Hepatocyte (in vitro differentiated cells): ENCODE measurements around the gene C10orf105. TPM values are rescaled to one million over a fixed set of nuclear protein-coding genes. Genes with fewer than 3 reads are reported as not detected.

Experiments used
- DNase-seq: peaks from one replicate; pipeline ENCODE4 v3.0.0-alpha.2; 2016; ENCODE audit warnings: low spot score
- H2AFZ ChIP-seq: fragments of 200-600 bp; sonication (generic); 2 replicates; pipeline ENCODE4 v1.6.0; 2016; ENCODE audit warnings: antibody characterized with exemption, mild to moderate bottlenecking
- H3K27ac ChIP-seq: fragments of 200-600 bp; sonication (generic); 2 replicates; pipeline ENCODE4 v1.5.1; 2016; ENCODE audit warnings: mild to moderate bottlenecking
- H3K27me3 ChIP-seq: fragments of 200-600 bp; sonication (generic); 2 replicates; pipeline ENCODE4 v1.6.1; 2016
- H3K36me3 ChIP-seq: fragments of 200-600 bp; sonication (generic); replicated peaks from 2 replicates; pipeline ENCODE4 v1.5.1; 2016; ENCODE audit warnings: low read depth; ENCODE audit not compliant: insufficient read depth
- H3K4me1 ChIP-seq: fragments of 200-600 bp; sonication (generic); 2 replicates; pipeline ENCODE4 v1.5.1; 2016; ENCODE audit warnings: mild to moderate bottlenecking, moderate library complexity; ENCODE audit not compliant: insufficient read depth
- H3K4me2 ChIP-seq: fragments of 200-600 bp; sonication (generic); 2 replicates; pipeline ENCODE4 v1.6.0; 2016
- H3K4me3 ChIP-seq: fragments of 200-600 bp; sonication (generic); 2 replicates; pipeline ENCODE4 v1.5.1; 2016; ENCODE audit warnings: mild to moderate bottlenecking
- H3K79me2 ChIP-seq: fragments of 200-600 bp; sonication (generic); 2 replicates; pipeline ENCODE4 v1.6.0; 2017; ENCODE audit warnings: mild to moderate bottlenecking
- H3K9me2 ChIP-seq: fragments of 200-600 bp; sonication (generic); replicated peaks from 2 replicates; pipeline ENCODE4 v1.6.0; 2017; ENCODE audit warnings: mild to moderate bottlenecking; ENCODE audit not compliant: insufficient read depth
- H3K9me3 ChIP-seq: fragments of 200-600 bp; sonication (generic); 2 replicates; pipeline ENCODE4 v1.5.1; 2016; ENCODE audit warnings: low read depth, mild to moderate bottlenecking
- H4K20me1 ChIP-seq: fragments of 200-600 bp; sonication (generic); 2 replicates; pipeline ENCODE4 v1.6.0; 2016; ENCODE audit warnings: mild to moderate bottlenecking; ENCODE audit not compliant: insufficient read depth, poor library complexity, severe bottlenecking
- EZH2 ChIP-seq: fragments of 200-600 bp; sonication (generic); IDR thresholded peaks from 2 replicates; pipeline ENCODE4 v1.6.1; 2016; ENCODE audit warnings: antibody characterized with exemption, mild to moderate bottlenecking, borderline replicate concordance
- EZH2phosphoT487 ChIP-seq: fragments of 200-600 bp; sonication (generic); IDR thresholded peaks from one replicate; pipeline ENCODE4 v1.6.1; 2018; ENCODE audit warnings: antibody characterized with exemption, mild to moderate bottlenecking, low read depth, moderate library complexity; ENCODE audit not compliant: unreplicated experiment, severe bottlenecking
- WGBS: methylation state at CpG from one replicate; pipeline ENCODE4 v1.1.6; 2016; ENCODE audit warnings: low lambda C conversion rate; ENCODE audit errors: missing lambda C conversion rate; 5-methylcytosine and 5-hydroxymethylcytosine counted together
- polyA plus RNA-seq: library from polyadenylated mRNA; unstranded; fragments of >200 nt; fragmentation: Nextera tagmentation; extraction: Ambion mirVana; gene quantifications from 2 replicates; pipeline ENCODE4 v1.2.1, GENCODE V29; 2016
- total RNA-seq: library from RNA; depleted of rRNA; stranded (reverse); fragments of >200 nt; gene quantifications from 2 replicates; pipeline ENCODE4 v1.2.3, GENCODE V29; 2014
- TF ChIP-seq, protein P1 (sequence below): fragments of 200-600 bp; sonication (generic); IDR thresholded peaks from 2 replicates; pipeline ENCODE4 v1.5.1; 2016; ENCODE audit warnings: antibody characterized with exemption, mild to moderate bottlenecking; ENCODE audit not compliant: poor library complexity

C10orf105 gene
- total and polyA plus RNA-seq, 2 experiments from 2014 or later = not detected

- Histone ChIP-seq H3K36me3 (no peaks in the 10 kb centered on the region), H3K79me2 (no peaks in the 10 kb centered on the region), H3K9me2 (no peaks in the 10 kb centered on the region), H3K27me3 (peaks cover 4% of the 10 kb centered on the region), H3K4me1 (no peaks in the 10 kb centered on the region), H3K4me3 (no peak overlapping the region), H3K27ac (no peak overlapping the region), H3K4me2 (no peak overlapping the region), H3K9me3 (no peaks in the 10 kb centered on the region), H2AFZ (no peak overlapping the region), H4K20me1 (no peaks in the 10 kb centered on the region)
- TF ChIP-seq EZH2phosphoT487 (no peak), EZH2 (no peak)
- TF ChIP-seq, protein P1, sequence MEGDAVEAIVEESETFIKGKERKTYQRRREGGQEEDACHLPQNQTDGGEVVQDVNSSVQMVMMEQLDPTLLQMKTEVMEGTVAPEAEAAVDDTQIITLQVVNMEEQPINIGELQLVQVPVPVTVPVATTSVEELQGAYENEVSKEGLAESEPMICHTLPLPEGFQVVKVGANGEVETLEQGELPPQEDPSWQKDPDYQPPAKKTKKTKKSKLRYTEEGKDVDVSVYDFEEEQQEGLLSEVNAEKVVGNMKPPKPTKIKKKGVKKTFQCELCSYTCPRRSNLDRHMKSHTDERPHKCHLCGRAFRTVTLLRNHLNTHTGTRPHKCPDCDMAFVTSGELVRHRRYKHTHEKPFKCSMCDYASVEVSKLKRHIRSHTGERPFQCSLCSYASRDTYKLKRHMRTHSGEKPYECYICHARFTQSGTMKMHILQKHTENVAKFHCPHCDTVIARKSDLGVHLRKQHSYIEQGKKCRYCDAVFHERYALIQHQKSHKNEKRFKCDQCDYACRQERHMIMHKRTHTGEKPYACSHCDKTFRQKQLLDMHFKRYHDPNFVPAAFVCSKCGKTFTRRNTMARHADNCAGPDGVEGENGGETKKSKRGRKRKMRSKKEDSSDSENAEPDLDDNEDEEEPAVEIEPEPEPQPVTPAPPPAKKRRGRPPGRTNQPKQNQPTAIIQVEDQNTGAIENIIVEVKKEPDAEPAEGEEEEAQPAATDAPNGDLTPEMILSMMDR = no peak
- 90% methylated on average over 5 of the region's 5 CpGs for WGBS
- no peak for DNase-seq
Observed at GRCh38 chr10:71681977-71682376, 37.6 kb downstream of the C10orf105 start.

GRCh38 chr10:71679425-71679824, 40.2 kb downstream of the C10orf105 start:
- peaks cover 4% of the 10 kb centered on the region for H3K27me3 ChIP-seq
- H3K4me1 ChIP-seq = no peaks in the 10 kb centered on the region
- no peaks in the 10 kb centered on the region for H3K9me3 ChIP-seq
- WGBS = 86% methylated on average over 8 of the region's 9 CpGs
- H3K27ac ChIP-seq = no peak overlapping the region
- no peak overlapping the region for H3K4me2 ChIP-seq
- H4K20me1 ChIP-seq = no peaks in the 10 kb centered on the region
- H2AFZ ChIP-seq = no peak overlapping the region
- no peaks in the 10 kb centered on the region for H3K9me2 ChIP-seq
- H3K36me3 ChIP-seq = no peaks in the 10 kb centered on the region
- H3K4me3 ChIP-seq = no peak overlapping the region
- TF ChIP-seq EZH2phosphoT487 (no peak), EZH2 (no peak)
- TF ChIP-seq, protein P1 = no peak
- no peak for DNase-seq
- no peaks in the 10 kb centered on the region for H3K79me2 ChIP-seq

DNA sequence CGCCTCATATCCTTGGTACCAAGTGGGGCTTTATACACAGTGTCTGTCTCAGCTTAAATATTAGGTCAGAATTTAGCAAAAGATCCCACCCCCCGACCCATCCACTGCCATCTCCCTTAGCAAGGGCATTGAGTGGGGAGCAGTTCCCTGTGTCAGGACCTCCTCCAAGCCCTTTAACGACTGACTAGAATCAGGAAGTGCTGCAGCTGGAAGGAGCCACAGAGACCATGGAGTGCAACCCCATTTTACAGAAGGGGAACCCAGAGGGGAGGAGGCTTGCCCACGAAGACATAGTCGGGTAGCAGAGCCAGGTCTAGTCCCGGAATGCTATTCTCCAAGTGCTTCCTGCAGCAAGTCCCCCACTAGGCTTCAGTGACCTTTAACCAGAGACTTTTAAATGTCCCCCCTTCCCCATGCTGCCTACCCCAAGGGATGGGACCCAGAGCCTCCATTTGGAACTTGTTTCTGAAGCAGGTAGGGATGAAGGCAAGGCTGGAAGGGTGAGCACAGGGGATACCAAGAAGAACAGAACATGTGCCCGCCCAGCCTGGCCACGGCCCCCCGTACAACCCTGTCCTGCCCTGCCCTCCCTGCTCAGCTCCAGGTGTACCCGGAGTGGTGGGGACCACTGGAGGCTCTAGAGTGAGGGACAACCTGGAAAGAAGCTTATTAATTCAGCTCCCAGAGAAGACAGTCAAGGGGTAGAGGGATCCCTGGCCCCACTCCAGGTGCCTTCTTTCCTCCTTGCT, 41.3 kb downstream of the C10orf105 start:
- Histone ChIP-seq H3K9me2 (no peaks in the 10 kb centered on the region), H3K27ac (no peak overlapping the region), H3K4me2 (no peak overlapping the region), H3K9me3 (no peaks in the 10 kb centered on the region), H3K36me3 (no peaks in the 10 kb centered on the region), H3K4me3 (no peak overlapping the region), H3K27me3 (peaks cover 4% of the 10 kb centered on the region), H3K4me1 (no peaks in the 10 kb centered on the region), H2AFZ (no peak overlapping the region), H4K20me1 (no peaks in the 10 kb centered on the region), H3K79me2 (no peaks in the 10 kb centered on the region)
- 90% methylated on average over 10 of the region's 10 CpGs for WGBS
- TF ChIP-seq EZH2phosphoT487 (no peak), EZH2 (no peak)
- TF ChIP-seq, protein P1 = no peak
- DNase-seq = no peak
